Dermis microvascular lymphatic vessel endothelial cell (primary cell): ENCODE results near the gene H1-8. TPM values are rescaled to one million over a fixed set of nuclear protein-coding genes. Genes with fewer than 3 reads are reported as not detected.

Experiments used
- DNase-seq, 2 donors: peaks; one replicate each; pipeline versions ENCODE4 v3.0.0 to v3.0.0-alpha.2; 2010; ENCODE audit warnings: low read depth in 2 of 2
- total RNA-seq: library from RNA; depleted of rRNA; stranded (reverse); fragments of >200 nt; gene quantifications from 2 replicates; pipeline ENCODE4 v1.2.1, GENCODE V29; 2014

The H1-8 gene
- total RNA-seq, 1 donor from 2014 or later, result not detected

DNA sequence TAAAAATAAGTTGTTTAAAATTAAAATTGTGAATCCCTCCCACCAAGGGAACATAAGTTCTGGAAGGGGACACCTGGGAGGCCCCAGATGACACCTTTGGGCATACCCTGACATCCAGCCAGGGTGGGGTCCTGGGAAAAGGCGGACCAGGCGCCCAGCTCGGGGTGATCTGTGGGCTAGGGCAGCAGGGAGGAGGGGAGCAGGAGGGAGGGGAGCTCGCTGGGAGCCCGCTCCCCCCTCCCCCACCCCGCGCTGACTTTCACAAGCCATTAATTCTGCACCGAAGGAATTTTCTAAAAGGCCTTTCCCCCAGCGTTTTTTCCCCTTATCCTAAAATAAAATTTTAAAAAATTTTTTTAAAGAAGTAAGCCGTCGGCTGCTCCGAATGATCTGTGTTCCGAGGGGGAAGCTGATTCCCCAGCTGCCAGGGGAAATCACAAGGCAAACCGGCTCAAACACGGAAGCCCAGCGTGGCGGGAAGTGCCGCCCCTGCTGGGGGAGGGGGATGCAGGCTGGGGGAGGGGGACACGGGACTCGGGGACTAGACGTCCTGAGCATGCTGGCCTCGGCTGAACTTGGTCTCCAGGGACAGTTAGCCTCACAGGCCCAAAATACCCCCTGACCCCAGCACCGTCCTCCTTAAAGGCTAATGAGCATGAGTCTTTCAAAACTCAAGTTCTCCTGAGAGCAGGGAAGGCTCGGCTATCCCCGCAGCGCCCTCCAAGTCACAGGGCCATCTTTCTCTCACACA, 49.6 kb downstream of the H1-8 start:
- peak in 1 of 2 donors; percentile 72 for DNase-seq

DNA sequence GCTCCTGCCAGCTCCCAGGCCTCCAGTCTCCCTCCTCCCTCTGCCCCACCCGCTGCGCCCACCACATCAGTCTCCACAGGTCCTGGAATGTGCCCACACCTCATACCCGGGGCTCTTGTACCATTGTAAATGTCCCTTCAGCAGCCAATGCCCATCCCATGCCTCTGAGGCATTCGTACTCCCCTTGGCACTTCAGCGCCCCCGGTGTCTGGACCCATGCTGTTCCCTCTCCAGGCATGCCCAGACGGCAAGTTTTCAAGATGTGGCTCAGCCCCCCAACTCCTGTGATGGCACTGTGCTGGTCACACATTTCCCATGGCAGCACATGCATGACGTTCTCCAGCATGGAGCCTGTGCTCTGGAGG, 50.2 kb downstream of the H1-8 start:
- DNase-seq, result peak in 1 of 2 donors; percentile 48

DNA sequence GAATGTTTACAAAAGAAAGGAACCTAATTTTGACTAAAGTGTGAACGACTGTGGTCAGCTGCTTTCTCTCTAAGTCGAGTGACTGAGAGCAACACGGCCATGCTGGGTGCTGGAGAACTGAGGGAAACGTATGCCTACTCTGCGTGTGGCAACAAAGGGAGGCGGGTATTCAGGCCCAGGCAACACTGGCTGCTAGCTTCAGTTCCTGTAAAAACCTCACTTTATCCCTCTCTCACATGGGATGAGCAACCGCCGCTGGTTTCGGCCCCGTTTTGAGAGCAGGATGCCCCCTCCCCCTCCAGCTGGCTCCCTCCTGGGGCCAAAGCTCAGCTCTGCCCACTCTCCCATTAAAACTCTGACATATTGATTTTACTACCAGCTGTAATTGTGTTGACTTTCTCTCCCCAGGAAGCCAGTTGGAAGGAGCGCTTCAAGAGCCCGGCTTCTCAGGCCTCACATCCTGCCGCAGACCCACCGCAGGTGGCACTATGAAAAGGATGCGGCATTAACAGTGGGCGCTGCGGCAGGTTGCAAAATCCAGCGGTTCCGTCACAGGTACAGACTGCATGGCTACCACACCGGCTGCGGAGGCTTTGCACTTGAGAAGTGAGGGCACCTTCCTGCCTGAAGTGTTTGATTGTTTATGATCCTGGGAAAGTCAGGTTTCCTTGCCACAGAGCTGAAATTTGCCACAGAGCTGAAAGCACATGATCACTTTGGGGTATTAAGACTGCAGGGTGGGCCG, 50.8 kb downstream of the H1-8 start:
- peak in 1 of 2 donors; percentile 56 for DNase-seq

DNA sequence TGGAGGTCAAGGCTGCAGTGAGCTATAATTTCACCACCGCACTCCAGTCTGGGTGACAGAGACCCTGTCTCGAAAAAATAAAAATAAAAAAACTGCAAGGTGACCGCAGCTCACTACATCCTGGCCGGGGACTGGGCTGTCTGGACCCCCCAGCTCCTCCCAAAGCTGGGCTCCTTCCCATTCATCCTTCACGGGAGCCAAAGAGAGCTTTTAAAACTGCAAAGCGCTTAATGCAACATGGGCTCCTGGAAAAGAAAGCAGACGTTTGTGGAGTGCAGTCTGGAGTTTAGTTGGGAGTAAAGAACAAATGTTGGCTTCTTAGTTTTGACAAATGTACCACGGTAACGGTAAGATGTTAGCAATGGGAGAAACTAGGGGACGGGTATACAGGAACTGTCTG, 51.4 kb downstream of the H1-8 start:
- DNase-seq, result no peak

DNA sequence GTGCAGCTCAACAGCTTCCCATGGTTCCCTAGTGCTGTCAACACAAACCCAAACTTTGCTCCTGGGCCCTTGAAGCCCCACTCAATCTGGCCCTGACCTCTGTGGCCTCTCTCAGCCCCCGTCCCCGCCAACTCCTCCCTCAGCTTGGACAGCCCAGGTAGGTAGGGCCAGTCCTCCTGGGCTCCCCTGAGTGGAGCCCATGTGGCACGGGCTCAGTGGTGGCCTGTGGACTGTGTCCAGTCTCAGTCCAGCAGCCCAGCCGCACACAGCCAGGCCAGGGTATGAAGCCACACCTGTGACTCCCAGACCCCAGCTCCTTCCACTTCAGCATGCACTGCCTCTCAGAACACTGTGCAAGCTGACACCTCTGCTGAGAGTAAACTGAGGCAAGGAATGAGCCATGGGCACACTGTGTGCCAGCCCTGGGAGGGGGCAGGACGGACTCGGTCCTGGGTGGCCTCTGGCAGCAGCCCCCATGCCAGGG, 52.0 kb downstream of the H1-8 start:
- DNase-seq, result no peak

DNA sequence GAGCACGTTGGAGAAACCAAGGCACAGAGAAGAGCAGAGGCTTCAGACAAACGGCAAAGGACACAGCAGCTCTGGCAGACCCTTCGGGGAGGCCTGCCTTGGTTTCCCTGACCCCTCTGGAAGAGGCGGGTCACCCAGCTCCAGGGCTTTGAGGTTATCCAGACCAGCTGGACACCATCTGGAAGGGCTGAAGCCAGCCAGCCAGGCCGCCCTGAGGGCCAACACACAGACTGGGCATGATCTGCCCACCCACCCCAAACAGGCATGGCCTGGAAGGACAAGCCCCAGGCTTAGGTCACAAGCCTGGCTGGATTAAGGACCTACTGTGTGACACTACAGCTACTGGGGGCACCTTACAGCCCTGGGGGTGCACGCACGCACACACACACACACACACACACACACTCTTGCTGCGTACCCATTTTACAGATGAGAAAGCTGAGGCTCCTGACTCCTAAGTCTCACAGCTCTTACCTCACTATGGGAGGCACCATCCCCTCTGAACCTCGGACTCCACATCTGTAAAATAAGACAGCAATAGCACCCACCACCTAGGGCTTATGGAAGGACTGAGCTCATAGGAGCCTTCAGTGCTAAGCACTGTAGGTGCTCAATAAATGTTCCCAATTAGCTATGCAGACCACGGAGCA, 52.7 kb downstream of the H1-8 start:
- no peak for DNase-seq

DNA sequence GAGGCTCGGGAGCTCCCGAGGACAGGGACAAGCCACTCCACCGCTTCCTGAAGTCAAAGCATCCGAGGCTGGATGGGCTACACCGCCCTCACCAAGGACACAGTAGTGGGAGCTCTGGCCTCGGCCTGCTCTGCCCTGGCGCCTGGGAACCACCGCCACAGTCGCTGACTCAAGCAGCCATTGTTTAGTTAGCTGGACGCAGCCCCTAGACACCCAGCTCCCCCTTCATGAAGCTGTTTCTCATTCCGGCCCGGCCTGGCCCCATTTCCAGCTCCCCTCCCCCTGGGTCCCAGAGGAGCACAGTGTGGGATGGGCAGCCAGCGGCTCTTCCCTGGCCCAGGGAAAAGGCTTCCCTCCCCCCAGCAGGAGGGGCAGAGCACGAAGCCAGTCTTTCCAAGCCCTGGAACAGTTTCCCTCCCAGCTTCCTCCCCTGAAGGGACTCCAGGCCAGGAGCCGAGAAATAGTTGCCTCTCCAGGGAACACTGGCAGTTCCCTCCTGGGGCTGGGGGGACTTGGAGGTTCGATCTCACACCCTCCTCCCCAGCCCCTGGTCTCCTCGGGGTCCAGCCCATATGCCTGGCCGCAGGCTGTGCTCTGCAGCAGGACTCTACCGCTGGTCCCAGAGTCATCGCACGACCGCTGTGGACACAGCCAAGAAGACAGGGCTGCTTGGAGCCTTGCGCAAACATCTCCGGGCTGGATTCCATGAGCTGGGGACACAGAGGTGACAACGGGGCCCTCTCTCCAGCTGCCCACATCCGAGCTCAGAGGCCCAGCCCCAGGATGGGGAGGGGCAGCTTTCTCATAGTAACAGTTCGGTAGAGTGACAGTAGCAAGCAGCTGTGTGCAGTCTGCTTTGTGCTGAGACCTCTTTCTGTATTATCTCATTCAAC, 53.5 kb downstream of the H1-8 start:
- DNase-seq, result peak; percentile 90 to 99

DNA sequence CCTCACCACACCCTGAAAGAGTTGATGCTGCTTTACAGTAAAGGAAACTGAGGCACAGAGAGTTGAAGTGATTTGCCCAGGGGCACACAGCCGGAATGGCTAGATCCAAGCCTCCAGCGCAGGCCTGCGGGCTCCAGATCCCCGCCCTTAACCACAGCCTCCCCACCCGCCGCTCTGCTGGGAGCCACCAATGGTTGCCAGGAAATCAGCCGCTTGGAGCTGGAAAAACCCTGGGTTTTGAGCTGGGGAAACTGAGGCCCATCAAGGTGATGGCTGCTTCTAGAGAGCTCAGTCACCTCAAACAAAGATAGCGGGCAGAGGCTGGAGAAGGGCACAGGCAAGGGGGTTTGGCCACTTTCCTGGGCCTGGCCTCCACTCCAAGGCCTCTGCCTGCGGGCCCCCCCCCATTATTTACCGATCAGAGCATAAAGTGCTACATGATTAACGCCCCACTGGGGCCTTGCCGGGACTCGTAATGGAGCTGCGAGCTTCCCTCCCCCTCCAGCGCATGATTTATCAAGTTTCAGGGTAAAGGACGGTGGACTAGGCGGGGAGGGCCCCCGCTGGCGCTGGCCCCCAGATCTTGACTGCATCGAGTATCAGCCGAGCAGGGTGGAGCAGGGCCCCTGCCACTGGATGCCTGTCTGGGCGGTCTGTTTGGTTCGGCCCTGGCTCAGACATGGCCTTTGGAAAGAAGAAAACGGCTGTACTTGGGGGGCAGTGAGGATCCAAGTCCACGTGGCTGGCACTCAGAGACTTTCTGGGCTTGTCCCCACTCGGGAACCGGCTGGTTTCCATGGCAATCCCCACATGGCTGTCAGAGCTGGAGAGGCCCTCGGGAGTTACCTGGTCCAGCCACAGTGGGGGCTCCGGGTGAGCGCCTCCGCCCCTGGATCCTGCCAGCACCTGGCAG, 54.4 kb downstream of the H1-8 start:
- DNase-seq, result peak in 1 of 2 donors; percentile 60

DNA sequence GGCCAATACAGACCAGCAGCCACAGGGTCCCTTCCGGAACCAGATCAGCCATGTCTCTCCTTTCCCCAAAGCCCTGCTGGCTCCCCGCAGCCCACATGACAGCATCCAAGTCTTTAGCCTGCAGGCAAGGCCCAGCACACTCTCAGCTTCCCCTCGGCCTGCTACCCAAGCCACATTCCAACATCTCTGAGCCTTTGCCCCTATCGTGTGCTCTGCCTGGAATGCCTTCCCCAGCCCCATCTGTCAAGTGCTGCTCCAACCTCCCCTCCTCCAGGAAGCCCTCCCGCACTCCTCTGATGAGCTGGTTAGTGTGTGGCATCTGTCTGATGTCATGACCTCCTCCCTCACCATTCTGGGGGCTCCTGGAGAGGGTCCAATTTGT, 55.0 kb downstream of the H1-8 start:
- DNase-seq, result peak in 1 of 2 donors; percentile 36

DNA sequence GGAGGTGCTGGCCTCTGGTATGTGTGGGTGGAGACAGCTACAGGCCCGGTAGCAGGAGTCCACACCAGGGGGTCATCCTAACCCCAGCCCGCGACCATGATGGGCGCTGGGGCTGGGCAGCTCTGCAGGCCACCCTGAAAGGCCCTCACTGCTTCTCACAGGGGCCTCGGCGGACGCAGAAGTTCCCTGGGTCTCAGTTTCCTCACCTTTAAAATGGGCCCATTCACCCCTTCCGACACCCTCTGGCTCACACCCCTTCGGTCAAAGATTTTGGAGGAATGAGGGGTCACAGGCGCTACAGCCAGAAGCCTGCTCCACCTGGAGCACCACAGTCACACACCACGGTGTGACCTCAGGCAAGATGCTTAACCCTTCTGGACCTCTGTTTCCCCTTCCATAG, 55.5 kb downstream of the H1-8 start:
- no peak for DNase-seq

DNA sequence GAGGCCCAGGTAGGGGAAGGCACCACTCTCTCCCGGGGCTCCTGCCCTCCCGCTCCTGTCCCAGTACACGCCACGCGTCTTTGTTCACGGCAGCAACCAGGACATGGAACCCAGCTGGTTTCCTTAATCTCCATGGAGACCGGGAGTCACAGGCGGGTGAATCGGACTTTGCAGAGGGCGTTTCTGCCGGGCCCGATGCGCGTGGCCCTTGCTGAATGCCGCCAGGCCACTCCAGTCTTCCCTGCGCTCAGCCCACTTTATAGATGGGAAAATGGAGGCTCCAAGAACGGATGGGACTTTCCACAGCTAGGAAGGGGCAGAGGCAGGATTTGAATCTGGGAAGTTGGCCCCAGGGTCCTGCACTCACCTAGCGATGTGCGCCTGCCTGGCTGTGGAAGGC, 56.1 kb downstream of the H1-8 start:
- peak in 1 of 2 donors; percentile 77 for DNase-seq

DNA sequence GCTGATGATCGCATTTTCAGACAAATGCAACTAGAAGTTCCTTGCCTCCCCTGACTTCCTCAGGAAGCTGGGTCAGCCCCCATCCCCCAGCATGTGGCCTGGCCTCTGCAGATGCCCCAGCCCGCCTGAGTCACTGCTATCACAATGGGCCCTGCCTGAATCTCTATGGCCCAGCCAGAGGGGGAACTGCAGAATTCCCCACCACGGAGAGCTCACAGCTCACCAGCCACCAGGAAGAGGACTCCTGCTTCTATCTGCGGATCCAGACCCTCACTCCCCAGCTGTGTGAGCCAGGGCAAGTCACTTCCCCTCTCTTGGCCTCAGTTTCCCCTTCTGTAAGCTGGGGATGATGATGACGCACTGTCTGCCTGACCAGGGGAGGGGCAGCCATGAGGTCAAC, 56.6 kb downstream of the H1-8 start:
- peak; percentile 82 to 98 for DNase-seq

DNA sequence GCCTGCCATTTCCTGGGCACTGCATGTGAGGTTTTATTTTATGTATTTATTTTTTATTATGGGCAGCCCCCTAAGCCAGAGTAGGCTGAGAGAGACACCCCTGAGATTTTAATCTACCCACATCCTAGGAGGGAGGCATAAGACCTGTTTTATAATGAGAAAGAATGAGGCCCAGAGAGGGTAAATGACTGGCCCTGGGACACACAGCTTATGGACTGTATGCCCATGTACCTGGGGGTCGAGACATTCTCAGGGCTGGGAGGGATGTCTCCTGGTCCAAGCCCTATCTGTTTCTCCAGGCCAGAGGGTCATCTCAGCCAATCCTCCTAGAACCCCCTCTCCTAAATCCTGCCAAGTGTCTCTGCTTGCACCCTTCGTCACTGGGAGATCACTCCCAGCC, 57.4 kb downstream of the H1-8 start:
- DNase-seq, result no peak

Other genes with a start within 250 kb of the H1-8 start
- gene EFCAB12, start 114.5 kb upstream of the H1-8 start, total RNA-seq, result under 0.01 TPM in 2 replicates
- gene MBD4, start 103.2 kb upstream of the H1-8 start, total RNA-seq, result 17.3 and 23.0 TPM in 2 replicates
- 27.1 and 32.1 TPM in 2 replicates for gene IFT122, start 103.0 kb upstream of the H1-8 start, total RNA-seq
- not detected in 2 replicates for gene RHO, start 14.5 kb upstream of the H1-8 start, total RNA-seq
- 273 and 392 TPM in 2 replicates for gene PLXND1, start 63.5 kb downstream of the H1-8 start, total RNA-seq